Esophagus squamous epithelium (tissue), 5 donors: ENCODE results near the gene NHLH1. TPM values are rescaled to one million over a fixed set of nuclear protein-coding genes. Genes with fewer than 3 reads are reported as not detected.

Experiments
- DNase-seq: peaks from one replicate; lab custom pipeline; 2025; lab: John Stamatoyannopoulos, UW
- H3K27ac ChIP-seq, 4 donors: fragments of 200-600 bp; sonication (generic); one replicate each; pipeline ENCODE4 v1.5.1; 2016 to 2019; ENCODE audit warnings: mild to moderate bottlenecking in 1 of 4
- H3K27me3 ChIP-seq, 4 donors: fragments of 200-600 bp; sonication (generic); 1 replicate in 3 of 4; 2 replicates in 1 of 4; pipeline versions ENCODE4 v1.5.1 to v1.6.0; 2017 to 2021; ENCODE audit warnings: antibody characterized with exemption in 1 of 4
- H3K36me3 ChIP-seq, 3 donors: fragments of 200-600 bp; sonication (generic); one replicate each; pipeline ENCODE4 v1.5.1; 2016 to 2019
- H3K4me1 ChIP-seq, 3 donors: fragments of 200-600 bp; sonication (generic); one replicate each; pipeline ENCODE4 v1.5.1; 2017 to 2019
- H3K4me3 ChIP-seq, 4 donors: fragments of 200-600 bp; sonication (generic); 1 replicate in 3 of 4; 2 replicates in 1 of 4; pipeline ENCODE4 v1.5.1; 2016 to 2019; ENCODE audit warnings: mild to moderate bottlenecking in 2 of 4, moderate library complexity in 1 of 4
- H3K9me3 ChIP-seq, 3 donors: fragments of 200-600 bp; sonication (generic); one replicate each; pipeline ENCODE4 v1.5.1; 2016 to 2019
- CTCF ChIP-seq, 6 experiments: fragments of 450-650 bp in 4 of 6; fragments of 200-600 bp in 2 of 6; sonication (generic) in 2 of 6; IDR thresholded peaks; one replicate each; pipeline ENCODE4 v1.5.1; 2016 to 2019; ENCODE audit warnings: antibody characterized with exemption in 6 of 6, mild to moderate bottlenecking in 4 of 6, moderate library complexity in 4 of 6
- POLR2A ChIP-seq, 4 donors: fragments of 450-650 bp; IDR thresholded peaks; one replicate each; pipeline ENCODE4 v1.6.1; 2017; ENCODE audit warnings: antibody characterized with exemption in 4 of 4, mild to moderate bottlenecking in 4 of 4, moderate library complexity in 3 of 4
- WGBS, 2 donors: methylation state at CpG; one replicate each; pipeline ENCODE4 v1.1.5; 2018; 5-methylcytosine and 5-hydroxymethylcytosine counted together
- intact Hi-C: fragments of 100-400 bp; cut with DNase I; formaldehyde crosslinking; loops from one replicate; pipeline ENCODE4 v1.15.0; 2022
- total RNA-seq, 4 donors: library from RNA; depleted of rRNA; stranded (reverse); fragments of >200 nt; gene quantifications; one replicate each; pipeline ENCODE4 v1.1.0, GENCODE V29; 2016
- donor health status: DM: yes; HTN: yes; CAD: no.

Gene NHLH1
- total RNA-seq, 4 donors from 2014 or later = 0.19 TPM; not detected in 3

GRCh38 chr1:160399544-160400222, 32.8 kb downstream of the NHLH1 start:
- TF ChIP-seq POLR2A (IDR thresholded peaks at IDR 0.05) (no peak), CTCF (IDR thresholded peaks at IDR 0.05) (no peak)
- no peak for DNase-seq
- 18 to 33% methylated on average over 4 to 17 of the region's 17 CpGs for whole genome bisulfite sequencing, 2 donors

GRCh38 chr1:160400223-160400645, 33.4 kb downstream of the NHLH1 start, which contains the start of gene VANGL2:
VANGL2 (plus strand) TSS chr1:160400564; CDS start chr1:160415838, 15,274 bp downstream.
- no peak for DNase-seq
- peaks cover 0 to 17% (median 0%) of the 10 kb centered on the region in 4 donors for H3K27me3 ChIP-seq
- H3K4me3 ChIP-seq = peak within 1 kb of the TSS; percentile 51 to 90 (median 78)
- H3K4me1 ChIP-seq = peaks cover 5 to 68% (median 43%) of the 10 kb centered on the region in 3 donors
- 5 to 10% methylated on average over 2 to 4 of the region's 34 CpGs for WGBS, 2 donors
- intact Hi-C loops = no loop called here
- H3K36me3 ChIP-seq = no peaks in the 10 kb centered on the region
- TF ChIP-seq CTCF (IDR thresholded peaks at IDR 0.05) (peak in 1 of 6 experiments; percentile 17), POLR2A (IDR thresholded peaks at IDR 0.05) (no peak)
- peak within 1 kb of the TSS; percentile 62 to 86 (median 84) for H3K27ac ChIP-seq
- H3K9me3 ChIP-seq = no peaks in the 10 kb centered on the region

More at GRCh38 chr1:160399544-160400222, 32.8 kb downstream of the NHLH1 start:
- intact Hi-C loops = no loop called here
- Histone ChIP-seq H3K4me3 (peak overlapping the region; percentile 51 to 90 (median 78)), H3K9me3 (no peaks in the 10 kb centered on the region), H3K27me3 (peaks cover 0 to 17% (median 0%) of the 10 kb centered on the region in 4 donors), H3K36me3 (no peaks in the 10 kb centered on the region), H3K27ac (peak overlapping the region; percentile 62 to 86 (median 84)), H3K4me1 (peaks cover 5 to 63% (median 38%) of the 10 kb centered on the region in 3 donors)

DNA sequence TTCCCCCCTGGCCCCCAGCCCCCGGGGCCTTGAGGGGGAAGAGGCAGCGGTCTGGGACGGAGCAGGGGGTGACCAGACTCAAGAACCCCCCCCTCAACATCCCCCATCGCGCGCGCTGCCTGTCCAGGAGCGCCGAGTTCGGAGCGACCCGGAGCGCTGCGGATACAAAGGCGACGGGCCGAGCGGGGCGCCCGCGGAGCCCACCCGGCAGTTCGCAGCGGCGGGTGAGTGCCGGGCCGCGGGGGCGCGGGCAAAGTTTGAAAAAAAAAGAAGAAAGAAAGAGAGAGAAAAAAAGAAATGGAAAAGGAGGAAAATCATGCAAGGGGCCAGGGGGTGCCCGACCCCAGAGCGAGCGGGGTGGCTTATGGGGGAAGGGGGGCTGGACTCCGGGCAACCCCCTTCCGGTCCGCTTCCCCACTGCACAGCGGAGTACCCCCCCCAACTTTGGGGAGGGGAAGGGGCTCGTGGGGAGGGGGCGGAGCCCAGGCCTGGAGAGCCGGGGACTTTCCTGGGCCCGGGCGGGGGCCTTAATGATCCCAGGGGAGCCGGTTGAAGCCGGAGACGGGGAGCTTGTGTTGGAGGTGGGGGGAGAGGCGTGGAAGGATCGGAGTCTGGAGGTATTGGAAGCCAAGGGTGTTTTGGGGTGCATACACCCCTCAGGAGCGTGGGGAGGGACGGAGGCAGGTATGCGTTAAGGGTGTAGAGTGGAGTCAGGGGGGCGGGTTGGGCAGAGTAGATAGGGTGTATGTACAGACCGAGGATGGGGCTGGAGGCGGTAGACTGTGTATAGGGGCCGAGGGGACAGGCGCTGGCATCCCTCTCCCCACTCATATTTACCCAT, 34.0 kb downstream of the NHLH1 start:
- Histone ChIP-seq H3K27ac (peak overlapping the region; percentile 62 to 86 (median 84)), H3K27me3 (peaks cover 0 to 17% (median 0%) of the 10 kb centered on the region in 4 donors), H3K9me3 (no peaks in the 10 kb centered on the region), H3K4me3 (peak overlapping the region; percentile 51 to 90 (median 78)), H3K4me1 (peaks cover 5 to 75% (median 48%) of the 10 kb centered on the region in 3 donors), H3K36me3 (no peaks in the 10 kb centered on the region)
- 6 to 8% methylated on average over 20 to 23 of the region's 55 CpGs for WGBS, 2 donors
- intact Hi-C loops = no loop called here
- TF ChIP-seq POLR2A (IDR thresholded peaks at IDR 0.05) = no peak
- no peak for TF ChIP-seq CTCF (IDR thresholded peaks at IDR 0.05)
- DNase-seq = no peak

DNA sequence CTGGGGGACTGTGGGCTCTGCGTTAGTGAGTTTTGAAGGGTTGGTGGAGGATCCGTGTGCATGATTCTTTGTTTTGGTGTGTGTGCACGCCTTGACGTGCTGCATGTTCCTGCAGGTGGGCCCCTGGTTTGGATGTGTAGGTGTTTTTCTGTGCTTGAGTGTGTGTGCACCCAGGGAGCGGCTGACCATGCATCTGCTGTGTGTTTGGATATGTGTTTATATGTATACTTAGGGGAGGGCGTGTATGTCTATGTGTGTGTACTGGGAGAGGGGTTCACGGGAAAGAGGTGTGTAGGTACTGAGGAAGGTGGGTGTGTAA, 34.6 kb downstream of the NHLH1 start:
- Histone ChIP-seq H3K4me3 (peak overlapping the region; percentile 51 to 90 (median 78)), H3K27ac (peak overlapping the region; percentile 37 to 86 (median 84)), H3K9me3 (no peaks in the 10 kb centered on the region), H3K36me3 (no peaks in the 10 kb centered on the region), H3K4me1 (peaks cover 5 to 81% (median 50%) of the 10 kb centered on the region in 3 donors), H3K27me3 (peaks cover 0 to 17% (median 0%) of the 10 kb centered on the region in 4 donors)
- DNase-seq = no peak
- TF ChIP-seq CTCF (IDR thresholded peaks at IDR 0.05) (no peak), POLR2A (IDR thresholded peaks at IDR 0.05) (no peak)
- WGBS, 2 donors = 22 to 39% methylated on average over 7 of the region's 7 CpGs
- intact Hi-C loops = no loop called here
